NB4 (cell line): Measurements from ENCODE around the gene RANBP1.

Experiments
- MYC ChIP-seq: IDR thresholded peaks from 2 replicates; pipeline ENCODE4 v1.6.1; 2011; ENCODE audit warnings: low read depth, low read length
- POLR2A ChIP-seq: IDR thresholded peaks from 2 replicates; pipeline ENCODE4 v1.6.1; 2011; ENCODE audit warnings: mild to moderate bottlenecking; ENCODE audit not compliant: insufficient read length; ENCODE audit errors: extremely low read depth
- TF ChIP-seq, protein P1 (sequence below): IDR thresholded peaks from one replicate; pipeline ENCODE4 v1.5.1; 2012; ENCODE audit warnings: low read depth, low read length
- TF ChIP-seq, protein P2 (sequence below): IDR thresholded peaks from 2 replicates; pipeline ENCODE4 v1.6.1; 2011; ENCODE audit warnings: low read depth, low read length

- TF ChIP-seq POLR2A (no peak), MYC (no peak)
- TF ChIP-seq, protein P1, sequence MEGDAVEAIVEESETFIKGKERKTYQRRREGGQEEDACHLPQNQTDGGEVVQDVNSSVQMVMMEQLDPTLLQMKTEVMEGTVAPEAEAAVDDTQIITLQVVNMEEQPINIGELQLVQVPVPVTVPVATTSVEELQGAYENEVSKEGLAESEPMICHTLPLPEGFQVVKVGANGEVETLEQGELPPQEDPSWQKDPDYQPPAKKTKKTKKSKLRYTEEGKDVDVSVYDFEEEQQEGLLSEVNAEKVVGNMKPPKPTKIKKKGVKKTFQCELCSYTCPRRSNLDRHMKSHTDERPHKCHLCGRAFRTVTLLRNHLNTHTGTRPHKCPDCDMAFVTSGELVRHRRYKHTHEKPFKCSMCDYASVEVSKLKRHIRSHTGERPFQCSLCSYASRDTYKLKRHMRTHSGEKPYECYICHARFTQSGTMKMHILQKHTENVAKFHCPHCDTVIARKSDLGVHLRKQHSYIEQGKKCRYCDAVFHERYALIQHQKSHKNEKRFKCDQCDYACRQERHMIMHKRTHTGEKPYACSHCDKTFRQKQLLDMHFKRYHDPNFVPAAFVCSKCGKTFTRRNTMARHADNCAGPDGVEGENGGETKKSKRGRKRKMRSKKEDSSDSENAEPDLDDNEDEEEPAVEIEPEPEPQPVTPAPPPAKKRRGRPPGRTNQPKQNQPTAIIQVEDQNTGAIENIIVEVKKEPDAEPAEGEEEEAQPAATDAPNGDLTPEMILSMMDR = no peak
- TF ChIP-seq, protein P2, sequence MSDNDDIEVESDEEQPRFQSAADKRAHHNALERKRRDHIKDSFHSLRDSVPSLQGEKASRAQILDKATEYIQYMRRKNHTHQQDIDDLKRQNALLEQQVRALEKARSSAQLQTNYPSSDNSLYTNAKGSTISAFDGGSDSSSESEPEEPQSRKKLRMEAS = no peak
Measured at GRCh38 chr22:20116376-20116950, 559 bp downstream of the RANBP1 start.
